GM04503 (cell line): ENCODE results near the gene TAS2R40.
A peak's percentile ranks its signal among the peaks of the same experiment; 100 is the strongest.

Experiments
- DNase-seq: peaks from one replicate; pipeline ENCODE4 v3.0.0-alpha.2; 2012; ENCODE audit warnings: low read depth

The TAS2R40 gene

DNA sequence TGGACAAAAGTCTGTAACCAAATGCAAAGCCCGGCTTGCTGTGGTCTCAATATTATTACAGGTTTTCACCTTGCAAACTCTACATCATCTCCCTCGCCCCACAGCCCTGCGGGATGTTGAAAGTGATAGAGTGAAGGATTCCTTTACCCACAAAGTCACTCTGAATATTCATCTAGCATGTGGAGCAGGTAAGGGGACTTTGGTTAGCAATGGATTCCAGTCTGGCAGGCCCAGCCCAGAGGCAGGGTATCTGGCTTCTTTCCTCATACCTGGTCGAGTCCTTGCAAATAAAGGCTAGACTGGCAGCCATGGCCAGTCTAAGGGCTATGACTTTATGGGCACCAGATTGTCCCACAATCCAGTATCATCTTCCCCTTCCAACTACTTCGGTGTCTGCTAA, 3.2 kb downstream of the TAS2R40 start:
- no peak for DNase-seq

DNA sequence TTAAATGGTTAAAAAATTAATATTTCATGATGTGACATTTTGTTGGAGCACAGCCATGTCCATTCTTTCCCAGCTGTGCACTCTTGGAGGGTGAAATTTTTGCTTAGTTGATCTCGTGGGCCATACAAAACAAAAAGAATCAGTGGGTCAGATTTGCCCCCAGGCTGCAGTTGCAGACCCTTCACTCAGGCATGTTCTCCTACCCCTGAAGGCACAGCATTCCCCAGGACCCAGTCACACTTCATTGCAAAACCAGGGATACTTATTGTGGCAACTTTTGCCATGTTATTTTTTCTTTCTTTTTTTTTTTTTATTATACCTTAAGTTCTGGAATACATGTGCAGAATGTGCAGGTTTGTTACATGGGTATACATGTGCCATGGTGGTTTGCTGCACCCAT, 6.0 kb downstream of the TAS2R40 start:
- no peak for DNase-seq

DNA sequence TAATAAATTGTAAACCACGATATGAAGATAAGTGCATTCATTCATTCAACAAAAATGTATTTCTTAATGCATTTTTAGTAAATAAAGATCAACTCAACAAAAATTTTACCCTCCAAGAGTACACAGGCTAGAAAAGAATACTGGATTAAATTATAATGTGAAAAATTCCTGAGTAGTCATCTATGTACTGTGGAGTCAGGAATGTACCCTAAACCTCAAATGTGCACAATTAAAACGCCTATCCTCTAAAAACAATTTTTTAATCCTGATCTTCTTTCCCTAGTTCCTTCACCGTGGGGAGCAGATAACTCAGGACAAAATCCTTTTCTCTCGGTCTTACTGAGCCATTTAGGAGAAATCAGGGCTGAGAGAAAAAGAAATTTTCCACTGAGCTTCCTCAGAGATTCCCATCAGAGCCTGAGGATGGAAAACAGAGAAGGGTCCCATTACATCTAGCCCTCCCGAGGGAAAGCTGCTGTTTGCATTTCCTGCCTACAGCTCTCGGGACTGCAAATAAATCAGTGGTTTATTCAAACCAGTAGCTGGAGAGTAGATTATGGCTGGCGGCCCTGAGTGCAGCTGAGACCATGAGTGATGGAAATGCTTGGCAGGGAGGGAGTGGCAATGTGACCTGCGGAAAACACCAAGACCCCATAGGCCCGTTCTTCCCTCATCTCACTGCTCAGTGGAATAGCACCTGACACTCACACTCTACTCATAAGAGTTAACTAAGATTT, 7.4 kb downstream of the TAS2R40 start:
- DNase-seq: no peak

DNA sequence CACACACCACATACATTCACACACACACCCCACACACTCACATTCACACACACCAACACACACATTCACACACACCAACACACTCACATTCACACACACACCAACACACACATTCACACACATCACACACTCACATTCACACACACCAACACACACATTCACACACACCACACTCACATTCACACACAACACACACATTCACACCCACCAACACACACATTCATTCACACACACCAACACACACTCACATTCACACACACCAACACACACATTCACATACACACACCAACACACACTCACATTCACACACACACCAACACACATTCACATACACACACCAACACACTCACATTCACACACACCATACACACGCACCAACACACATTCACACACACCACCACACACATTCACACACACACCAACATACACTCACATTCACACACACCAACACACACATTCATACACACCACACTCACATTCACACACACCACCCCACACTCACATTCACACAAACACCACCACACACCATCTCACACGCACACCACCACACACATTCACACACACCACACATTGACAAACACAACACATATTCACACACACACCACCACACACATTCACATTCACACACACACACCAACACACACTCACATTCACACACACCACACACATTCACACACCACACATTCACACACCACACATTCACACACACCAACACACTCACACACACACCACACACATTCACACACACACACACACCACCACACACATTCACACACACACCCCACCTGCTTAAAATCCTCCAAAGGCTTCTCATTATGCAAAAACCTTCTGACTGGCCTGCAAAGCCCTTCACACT, 9.0 kb downstream of the TAS2R40 start:
- no peak for DNase-seq

DNA sequence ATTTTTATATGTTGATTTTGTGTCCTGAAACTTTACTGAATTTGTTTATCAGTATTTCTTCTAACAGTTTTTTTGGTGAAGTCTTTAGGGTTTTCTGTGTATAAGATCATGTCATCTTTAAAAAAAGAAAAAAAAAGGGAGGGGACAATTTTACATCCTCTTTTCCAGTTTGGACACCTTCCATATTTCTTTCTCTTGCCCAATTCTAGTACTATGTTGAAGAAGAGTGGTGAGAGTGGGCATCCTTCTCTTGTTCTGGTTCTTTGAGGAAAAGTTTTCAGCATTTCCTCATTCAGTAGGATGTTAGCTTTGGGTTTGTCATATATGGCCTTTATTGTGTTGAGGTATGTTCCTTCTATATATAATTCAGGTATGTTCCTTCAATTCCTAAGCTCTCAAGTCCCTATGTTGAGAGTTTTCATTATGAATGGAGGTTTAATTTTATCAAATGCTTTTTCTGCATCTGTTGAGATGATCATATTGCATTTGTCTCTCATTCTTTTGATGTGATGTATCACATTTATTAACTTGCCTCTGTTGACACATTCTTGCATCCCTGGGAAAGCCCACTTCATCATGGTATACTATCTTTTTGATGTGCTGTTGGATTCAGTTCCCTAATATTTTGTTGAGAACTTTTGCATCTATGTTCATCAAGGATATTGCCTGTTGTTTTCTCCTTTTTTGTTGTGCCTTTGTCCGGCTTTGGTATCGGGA, 12.1 kb downstream of the TAS2R40 start:
- DNase-seq: no peak

DNA sequence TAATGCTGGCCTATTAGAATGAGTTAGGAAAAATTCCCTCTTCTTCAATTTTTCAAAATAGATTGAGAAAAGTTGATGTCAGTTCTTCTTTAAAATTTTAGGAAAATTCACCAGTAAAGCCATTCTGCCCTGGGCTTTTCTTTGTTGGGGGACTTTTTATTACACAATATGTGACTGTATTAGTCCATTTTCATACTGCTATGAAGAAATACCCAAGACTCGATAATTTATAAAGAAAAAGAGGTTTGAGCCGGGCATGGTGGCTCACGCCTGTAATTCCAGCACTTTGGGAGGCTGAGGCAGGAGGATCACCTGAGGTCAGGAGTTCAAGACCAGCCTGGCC, 12.7 kb downstream of the TAS2R40 start:
- DNase-seq: no peak

DNA sequence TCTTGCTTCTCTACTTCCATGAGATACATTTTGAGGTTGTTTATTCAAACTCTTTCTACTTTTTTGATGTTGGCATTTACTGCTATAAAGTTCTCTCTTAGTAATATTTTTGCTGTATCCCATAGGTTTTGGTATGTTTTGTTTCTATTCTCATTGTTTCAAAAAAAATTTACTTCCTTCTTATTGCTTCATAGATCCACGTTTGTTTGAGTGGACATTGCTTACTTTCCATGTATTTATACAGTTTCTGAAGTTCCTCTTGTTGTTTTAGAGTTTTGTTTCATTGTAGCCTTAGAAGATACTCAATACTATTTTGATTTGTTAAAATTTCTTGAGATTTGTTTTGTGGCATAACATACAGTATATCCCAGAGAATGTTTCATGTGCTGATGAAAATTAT, 13.7 kb downstream of the TAS2R40 start:
- no peak for DNase-seq

DNA sequence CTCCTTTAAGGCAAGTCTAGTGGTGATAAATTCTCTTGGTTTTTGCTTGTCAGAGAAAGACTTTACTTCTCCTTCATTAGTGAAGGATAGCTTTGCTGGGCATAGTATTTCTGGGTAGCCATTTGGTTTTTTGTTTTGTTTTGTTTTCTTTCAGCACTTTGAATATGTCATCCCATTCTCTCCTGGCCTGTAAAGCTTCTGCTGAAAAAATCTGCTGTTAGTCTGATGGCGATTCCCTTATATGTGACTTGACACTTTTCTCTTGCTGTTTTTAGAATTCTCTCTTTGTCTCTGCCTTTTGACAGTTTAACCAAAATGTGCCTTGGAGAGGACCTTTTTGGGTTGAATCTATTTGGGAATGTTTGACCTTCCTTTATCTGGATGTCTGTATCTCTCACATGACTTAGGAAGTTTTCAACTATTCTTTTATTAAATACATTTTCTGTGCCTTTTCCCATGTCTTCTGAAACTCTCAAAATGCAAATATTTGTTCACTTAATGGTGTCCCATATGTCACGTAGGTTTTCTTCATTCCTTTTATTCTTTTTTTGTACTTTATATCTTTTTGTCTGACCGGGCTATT, 14.7 kb downstream of the TAS2R40 start:
- no peak for DNase-seq

DNA sequence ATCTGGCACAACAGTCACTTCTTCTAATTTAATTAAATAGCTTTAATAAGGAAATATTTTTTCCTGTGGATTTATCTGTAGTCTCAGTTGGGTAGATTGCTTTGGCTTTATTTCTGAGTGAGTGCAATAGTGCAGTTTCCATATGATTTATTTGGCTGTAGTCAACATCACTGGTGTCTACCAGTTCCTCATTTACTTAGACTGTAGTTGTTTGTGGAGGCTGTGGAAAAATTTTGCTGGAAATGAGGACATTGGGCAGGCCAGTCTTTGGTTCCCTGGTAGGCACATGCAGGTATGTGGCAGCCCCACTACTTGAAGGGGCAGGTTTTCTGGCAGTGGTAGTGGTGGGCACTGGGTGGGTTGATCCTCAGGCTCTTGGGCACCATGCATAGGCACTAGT, 15.5 kb downstream of the TAS2R40 start:
- DNase-seq: no peak

DNA sequence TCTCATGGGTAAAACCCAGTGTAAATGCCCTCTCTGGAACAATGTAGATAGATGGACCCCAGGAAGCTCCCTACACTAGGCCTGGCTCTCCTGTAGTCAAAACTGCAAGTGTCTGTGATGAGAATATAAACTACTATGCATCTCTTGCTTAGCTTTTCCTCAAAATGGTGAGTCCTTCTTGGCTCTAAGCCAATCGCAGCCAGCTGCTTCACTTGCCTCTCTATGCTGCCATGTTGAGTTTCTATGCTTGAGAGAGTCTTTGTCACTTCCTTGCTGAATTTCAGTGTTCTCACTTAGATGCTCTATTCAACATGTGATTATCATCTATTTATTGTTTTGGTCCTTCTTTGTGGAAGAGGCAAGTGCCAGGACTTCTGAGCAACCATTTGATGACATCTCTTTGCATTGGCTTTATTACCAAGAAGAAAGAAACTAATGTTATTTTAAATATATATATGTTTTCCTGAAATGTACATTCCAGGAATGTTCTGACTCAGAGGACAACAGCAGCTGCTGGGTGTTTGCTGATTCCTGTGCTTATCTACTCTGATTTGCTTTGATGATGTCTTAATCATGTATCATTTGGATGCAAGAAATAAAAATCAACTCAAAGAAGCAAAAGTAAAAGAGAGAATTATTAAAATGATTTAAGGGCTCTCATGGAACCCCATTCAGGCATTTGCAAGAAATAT, 16.6 kb downstream of the TAS2R40 start:
- no peak for DNase-seq

DNA sequence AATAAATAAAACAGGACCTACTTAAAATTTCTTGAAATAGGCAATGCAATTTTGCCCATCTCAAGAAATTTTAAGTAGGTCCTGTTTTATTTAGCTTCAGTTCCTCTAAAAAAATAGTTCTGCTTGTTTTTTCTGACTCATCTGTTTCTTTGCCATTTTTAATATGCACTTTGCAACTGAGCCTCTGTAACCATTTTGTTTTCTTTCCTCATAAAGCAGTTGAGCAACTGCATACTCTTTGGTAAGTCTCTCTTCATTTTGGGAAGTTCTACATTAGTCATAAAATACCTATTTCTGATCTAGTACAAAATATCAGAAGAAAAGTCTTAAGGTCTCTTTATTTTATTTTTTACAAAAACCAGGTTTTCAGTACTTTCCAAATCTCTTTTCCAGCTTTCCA, 18.0 kb downstream of the TAS2R40 start:
- DNase-seq: peak; percentile 11

DNA sequence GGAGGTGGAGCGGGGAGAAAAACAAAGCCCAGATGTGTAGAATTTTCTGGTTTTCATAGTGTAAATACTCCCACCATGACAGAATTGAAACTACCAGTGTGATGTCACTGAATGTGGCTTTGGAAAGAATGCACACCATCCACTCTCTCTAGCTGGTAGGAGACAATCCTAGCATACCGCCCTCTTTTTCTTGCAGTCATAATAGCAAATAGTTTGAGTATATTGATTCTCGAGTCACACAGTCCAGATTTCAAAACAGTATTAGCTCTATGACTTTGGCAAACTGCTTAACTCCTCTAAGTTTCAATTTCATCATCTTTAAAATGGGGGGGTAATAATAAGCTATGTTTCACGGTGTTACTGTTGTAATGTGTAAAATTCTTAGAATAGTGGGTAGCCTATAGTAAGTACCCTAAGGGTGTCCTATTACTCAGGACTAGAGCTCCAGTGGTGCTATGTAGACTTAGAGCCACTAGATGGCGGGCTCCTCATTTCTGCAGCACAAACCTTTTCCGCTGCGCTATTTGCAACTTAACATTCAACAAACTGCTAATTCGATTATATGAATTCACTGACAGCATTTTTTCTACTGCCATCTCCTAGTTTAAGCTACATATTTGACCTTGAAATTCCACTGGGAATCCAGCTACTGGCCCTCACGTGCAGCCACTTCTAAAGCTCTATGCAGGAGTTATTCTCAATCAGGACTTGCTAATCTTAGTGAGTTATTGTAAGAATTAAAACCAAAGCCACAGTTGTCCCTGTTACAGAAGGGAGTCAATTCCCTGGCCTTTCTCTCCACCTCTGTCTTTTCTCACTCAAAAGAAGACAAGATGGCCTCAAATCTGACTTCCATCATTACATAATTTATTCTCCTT, 18.7 kb downstream of the TAS2R40 start:
- peak; percentile 55 for DNase-seq

DNA sequence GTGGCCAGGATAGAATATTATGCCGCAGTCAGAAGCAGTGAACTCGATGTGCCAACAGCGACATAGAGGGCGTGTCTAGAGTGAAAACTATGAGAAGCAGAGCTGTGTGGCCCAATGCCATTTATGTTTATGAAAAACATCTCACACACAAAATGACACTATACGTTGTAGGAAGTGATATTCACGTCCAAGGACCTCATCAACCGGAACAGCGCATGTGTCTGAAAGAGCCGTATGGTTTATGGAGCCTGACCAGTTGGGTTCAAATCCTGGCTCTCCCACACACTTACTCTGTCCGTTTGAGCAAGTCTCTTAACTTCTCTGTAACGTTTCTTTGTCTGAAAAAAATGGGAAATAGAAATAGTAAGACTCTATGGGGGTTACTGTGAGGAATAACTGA, 20.5 kb downstream of the TAS2R40 start:
- no peak for DNase-seq

DNA sequence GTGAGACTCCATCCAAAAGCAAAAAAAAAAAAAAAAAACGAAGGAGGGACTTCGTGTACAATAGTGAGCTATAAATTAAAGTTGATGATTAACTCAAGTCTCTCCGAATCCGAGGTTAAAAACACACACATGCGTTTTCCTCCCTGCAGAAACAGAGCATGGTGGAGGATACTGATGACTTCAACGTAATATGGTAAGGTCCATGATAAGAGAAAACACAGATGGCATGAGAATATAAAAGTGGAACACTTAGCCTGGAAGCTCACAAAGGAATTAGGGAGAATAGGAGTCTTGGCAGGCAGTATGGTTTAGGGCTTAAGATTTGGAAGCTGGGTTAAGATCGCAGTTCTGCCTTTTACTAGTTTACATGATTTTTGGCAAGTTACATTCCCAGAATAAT, 21.3 kb downstream of the TAS2R40 start:
- DNase-seq: no peak

DNA sequence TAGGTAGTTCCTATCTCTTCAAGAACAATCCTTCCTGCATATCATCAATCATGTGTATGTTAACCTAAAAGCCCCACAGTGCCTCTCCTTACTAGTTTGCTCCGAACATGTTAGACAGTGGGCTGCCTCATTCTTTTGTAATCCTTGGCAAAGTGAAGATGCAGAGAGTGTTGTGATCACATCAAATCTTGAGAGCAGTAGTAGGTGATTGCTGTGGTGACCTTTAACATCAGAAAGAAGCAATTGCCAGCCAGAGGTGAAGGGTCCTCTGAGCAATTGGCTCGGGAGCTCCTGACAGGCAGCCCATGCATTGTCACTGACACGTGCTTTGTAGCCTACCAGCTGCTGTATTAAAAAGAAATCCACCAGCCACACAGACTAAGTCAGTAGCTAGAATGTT, 21.8 kb downstream of the TAS2R40 start:
- no peak for DNase-seq

DNA sequence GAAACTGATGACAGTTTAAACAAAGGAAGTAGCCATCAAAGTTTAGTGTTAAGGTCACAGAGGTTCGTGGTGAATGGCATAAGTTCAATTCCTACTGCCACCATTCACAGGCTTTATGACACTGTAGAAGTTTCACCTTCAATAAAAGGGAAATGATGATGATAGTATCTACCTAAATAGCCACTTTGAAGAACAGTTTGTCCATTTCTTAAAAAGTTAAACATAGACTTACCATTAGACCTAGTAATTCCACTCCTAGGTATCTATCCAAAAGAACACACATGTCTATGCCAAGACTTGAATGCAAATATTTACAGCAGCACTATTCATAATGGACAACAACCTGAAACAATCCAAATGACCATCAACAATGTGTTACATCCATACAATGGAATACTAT, 22.5 kb downstream of the TAS2R40 start:
- no peak for DNase-seq

DNA sequence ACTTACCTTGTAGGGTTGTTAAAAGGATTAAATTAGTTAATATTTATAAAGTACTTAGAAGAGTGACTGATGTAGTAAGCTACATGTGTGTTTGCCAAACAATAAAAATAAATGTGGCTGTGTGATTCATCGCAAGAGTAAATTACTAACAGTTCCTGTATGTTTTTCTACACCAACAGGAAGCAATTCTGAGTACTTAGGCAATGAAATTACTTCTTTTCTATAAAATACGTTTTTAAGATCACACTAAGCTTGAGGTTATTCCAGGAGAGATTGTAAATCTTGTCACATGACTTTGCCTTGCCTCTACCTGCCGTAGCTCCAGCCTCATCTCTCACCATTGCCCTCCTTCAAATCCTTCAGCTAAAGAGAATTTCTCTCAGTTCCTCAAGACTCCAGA, 23.3 kb downstream of the TAS2R40 start:
- peak; percentile 32 for DNase-seq

DNA sequence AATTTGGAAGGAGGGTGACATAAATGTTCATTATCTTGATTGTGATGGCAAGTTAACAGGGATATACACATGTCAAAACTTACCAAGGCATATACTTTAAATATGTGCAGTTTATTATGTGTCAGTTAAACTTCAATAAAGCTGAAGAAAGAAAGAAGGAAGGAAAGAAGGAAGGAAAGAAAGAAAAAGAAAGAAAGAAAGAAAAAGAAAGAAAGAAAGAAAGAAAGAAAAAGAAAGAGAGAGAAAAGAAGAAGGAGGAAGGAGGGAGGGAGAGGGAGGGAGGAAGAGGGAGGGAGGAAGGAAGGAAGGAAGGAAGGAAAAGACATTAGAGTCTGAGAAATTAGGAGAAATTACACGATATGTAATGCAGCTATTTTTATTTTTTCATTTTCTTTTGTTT, 25.5 kb downstream of the TAS2R40 start:
- no peak for DNase-seq

DNA sequence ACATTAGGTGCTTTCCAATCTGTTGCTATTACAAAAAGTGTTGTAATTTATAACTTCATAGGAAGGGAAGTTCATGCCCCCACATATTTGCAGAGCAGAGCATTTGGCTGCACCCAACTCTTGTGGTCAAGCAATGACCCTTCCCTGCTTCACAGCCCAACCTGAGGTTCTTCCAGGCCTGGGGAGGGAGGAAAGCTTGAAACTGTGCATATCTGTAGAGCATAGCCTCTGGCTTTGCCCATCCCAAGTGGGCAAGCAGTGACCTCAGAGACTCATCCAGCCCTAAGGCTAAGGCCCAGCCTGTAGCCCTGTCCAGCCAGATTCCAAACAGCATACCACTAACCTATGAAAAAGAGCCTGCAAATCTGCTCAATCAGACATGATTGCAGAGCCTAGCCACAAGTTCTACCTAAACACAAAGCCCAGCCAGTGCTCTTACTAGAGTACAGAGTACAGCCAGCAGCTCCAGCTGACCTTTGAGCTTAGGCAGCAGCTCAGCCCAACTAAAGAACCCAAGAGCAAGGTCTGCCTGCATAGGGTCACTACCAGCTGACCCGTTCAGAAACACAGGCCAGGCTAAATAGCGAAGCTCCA, 27.0 kb downstream of the TAS2R40 start:
- no peak for DNase-seq

DNA sequence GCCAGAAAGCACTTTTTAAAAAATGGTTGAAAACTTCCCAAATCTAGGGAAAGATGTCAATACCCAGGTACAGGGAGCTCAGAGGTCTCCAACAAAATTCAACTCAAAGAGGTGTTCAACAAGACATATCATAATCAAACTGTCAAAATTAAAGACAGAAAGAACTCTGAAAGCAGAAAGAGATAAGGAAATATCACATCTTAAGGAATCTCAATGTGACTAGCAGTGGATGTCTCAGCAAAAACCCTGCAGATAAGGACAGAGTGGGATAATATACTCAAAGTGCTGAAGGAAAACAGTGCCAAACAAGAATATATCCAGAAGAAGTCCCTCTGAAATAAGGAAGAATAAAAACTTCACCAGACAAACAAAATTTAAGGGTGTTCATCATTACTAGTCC, 28.4 kb downstream of the TAS2R40 start:
- no peak for DNase-seq

DNA sequence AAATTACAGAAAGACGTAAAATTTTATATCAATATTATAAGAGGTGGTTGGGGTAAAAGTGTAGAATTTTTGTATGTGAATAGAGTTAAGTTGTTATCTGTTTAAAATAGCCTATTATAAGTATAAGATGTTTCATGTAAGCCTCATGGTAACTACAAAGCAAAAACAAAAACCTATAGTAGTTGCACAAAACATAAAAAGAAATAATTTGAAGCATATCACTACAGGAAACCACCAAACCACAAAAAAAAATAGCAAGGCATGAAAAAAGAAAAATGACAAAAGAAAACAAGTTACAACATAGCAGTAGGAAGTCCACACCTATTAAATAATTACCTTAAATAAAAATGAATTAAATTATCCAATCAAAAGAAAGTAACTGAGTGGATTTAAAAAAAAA, 29.0 kb downstream of the TAS2R40 start:
- no peak for DNase-seq
